Neural progenitor cell (in vitro differentiated cells): ENCODE measurements around the gene COL26A1. TPM values are rescaled to one million over a fixed set of nuclear protein-coding genes. Genes with fewer than 3 reads are reported as not detected.

Experiments used
- DNase-seq: peaks from one replicate; pipeline ENCODE4 v3.0.0-alpha.2; 2016; ENCODE audit warnings: low spot score
- H2AFZ ChIP-seq: fragments of 200-600 bp; sonication (generic); replicated peaks from 2 replicates; pipeline ENCODE4 v1.6.1; 2016; ENCODE audit warnings: antibody characterized with exemption
- H3F3A ChIP-seq: fragments of 200-600 bp; sonication (generic); 2 replicates; pipeline ENCODE4 v1.6.1; 2016; ENCODE audit warnings: antibody characterized with exemption, low read depth
- H3K27ac ChIP-seq: fragments of 200-600 bp; sonication (generic); 2 replicates; pipeline ENCODE4 v1.5.1; 2016; ENCODE audit warnings: mild to moderate bottlenecking
- H3K27me3 ChIP-seq: fragments of 200-600 bp; sonication (generic); 2 replicates; pipeline ENCODE4 v1.6.1; 2016; ENCODE audit warnings: mild to moderate bottlenecking, moderate library complexity
- H3K36me3 ChIP-seq: fragments of 200-600 bp; sonication (generic); 2 replicates; pipeline ENCODE4 v1.5.1; 2016
- H3K4me1 ChIP-seq: fragments of 200-600 bp; sonication (generic); 2 replicates; pipeline ENCODE4 v1.6.1; 2016; ENCODE audit warnings: mixed run types
- H3K4me2 ChIP-seq: fragments of 200-600 bp; sonication (generic); 2 replicates; pipeline ENCODE4 v1.6.1; 2016
- H3K4me3 ChIP-seq: fragments of 200-600 bp; sonication (generic); 2 replicates; pipeline ENCODE4 v1.5.1; 2016
- H3K79me2 ChIP-seq: fragments of 200-600 bp; sonication (generic); 2 replicates; pipeline ENCODE4 v1.6.1; 2016; ENCODE audit warnings: low read depth
- H3K9ac ChIP-seq: fragments of 200-600 bp; sonication (generic); 2 replicates; pipeline ENCODE4 v1.6.1; 2016
- H3K9me3 ChIP-seq: fragments of 200-600 bp; sonication (generic); 2 replicates; pipeline ENCODE4 v1.5.1; 2016; ENCODE audit warnings: low read depth
- H4K20me1 ChIP-seq: fragments of 200-600 bp; sonication (generic); 2 replicates; pipeline ENCODE4 v1.6.1; 2016; ENCODE audit warnings: low read depth
- H3K27ac Mint-ChIP-seq: 3 replicates; pipeline ENCODE4 v1.8.0; 2021; ENCODE audit warnings: mixed read lengths
- H3K27me3 Mint-ChIP-seq: 2 replicates; pipeline ENCODE4 v1.8.0; 2022; ENCODE audit warnings: low read depth, mild to moderate bottlenecking, inconsistent platforms, moderate library complexity, mixed read lengths; ENCODE audit not compliant: insufficient read depth
- H3K36me3 Mint-ChIP-seq: 3 replicates; pipeline ENCODE4 v1.8.0; 2021; ENCODE audit warnings: mixed read lengths
- H3K4me1 Mint-ChIP-seq: 3 replicates; pipeline ENCODE4 v1.8.0; 2021; ENCODE audit warnings: mixed read lengths
- H3K4me3 Mint-ChIP-seq: 3 replicates; pipeline ENCODE4 v1.8.0; 2021; ENCODE audit warnings: mild to moderate bottlenecking, moderate library complexity, mixed read lengths
- H3K9me3 Mint-ChIP-seq: 3 replicates; pipeline ENCODE4 v1.8.0; 2020; ENCODE audit warnings: mixed read lengths
- EZH2 ChIP-seq: fragments of 200-600 bp; sonication (generic); IDR thresholded peaks from 2 replicates; pipeline ENCODE4 v1.6.1; 2017; ENCODE audit warnings: antibody characterized with exemption, mild to moderate bottlenecking, moderate library complexity
- EZH2phosphoT487 ChIP-seq: fragments of 200-600 bp; sonication (generic); IDR thresholded peaks from 2 replicates; pipeline ENCODE4 v1.6.1; 2017; ENCODE audit warnings: antibody characterized with exemption
- total RNA-seq: library from RNA; depleted of rRNA; stranded (reverse); fragments of >200 nt; gene quantifications from 2 replicates; pipeline ENCODE4 v1.2.3, GENCODE V29; 2015; ENCODE audit warnings: low replicate concordance
- TF ChIP-seq, protein P1 (sequence below): fragments of 200-600 bp; sonication (generic); IDR thresholded peaks from 2 replicates; pipeline ENCODE4 v1.5.1; 2017; ENCODE audit warnings: antibody characterized with exemption, mild to moderate bottlenecking

COL26A1 gene
- total RNA-seq, 1 donor from 2014 or later = 26.7 TPM

DNA sequence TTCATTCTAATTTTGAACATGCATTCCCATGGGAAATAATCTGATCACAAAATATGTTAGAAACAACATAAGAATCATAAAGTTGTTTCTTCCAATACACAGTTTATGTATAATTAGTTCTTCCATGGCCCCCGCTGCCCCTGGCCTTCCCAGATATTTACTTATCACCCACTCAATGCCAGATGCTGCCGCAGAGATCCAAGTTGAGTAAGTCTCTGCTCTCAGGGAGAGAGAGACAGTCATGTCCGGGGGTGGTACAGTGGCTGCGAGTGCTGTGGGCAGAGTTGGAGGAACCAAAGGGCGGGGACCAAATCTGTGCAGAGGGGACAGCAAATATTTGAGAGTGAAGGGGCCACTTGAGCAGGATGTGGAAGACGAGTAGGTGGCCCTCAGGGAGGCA is 37.1 kb downstream of the COL26A1 start:
- H3K4me1 Mint-ChIP-seq = peaks cover 73% of the 10 kb centered on the region
- H2AFZ ChIP-seq = no peak overlapping the region
- peaks cover 3% of the 10 kb centered on the region for H4K20me1 ChIP-seq
- H3K36me3 ChIP-seq = no peaks in the 10 kb centered on the region
- H3K27ac ChIP-seq = peak overlapping the region; percentile 46
- no peaks in the 10 kb centered on the region for H3K27me3 ChIP-seq
- no peak overlapping the region for H3K4me3 ChIP-seq
- peaks cover 2% of the 10 kb centered on the region for H3K36me3 Mint-ChIP-seq
- no peak overlapping the region for H3K9ac ChIP-seq
- H3K27ac Mint-ChIP-seq = peak overlapping the region; percentile 71
- H3F3A ChIP-seq = peaks cover 55% of the 10 kb centered on the region
- TF ChIP-seq EZH2phosphoT487 (no peak), EZH2 (no peak)
- TF ChIP-seq, protein P1, sequence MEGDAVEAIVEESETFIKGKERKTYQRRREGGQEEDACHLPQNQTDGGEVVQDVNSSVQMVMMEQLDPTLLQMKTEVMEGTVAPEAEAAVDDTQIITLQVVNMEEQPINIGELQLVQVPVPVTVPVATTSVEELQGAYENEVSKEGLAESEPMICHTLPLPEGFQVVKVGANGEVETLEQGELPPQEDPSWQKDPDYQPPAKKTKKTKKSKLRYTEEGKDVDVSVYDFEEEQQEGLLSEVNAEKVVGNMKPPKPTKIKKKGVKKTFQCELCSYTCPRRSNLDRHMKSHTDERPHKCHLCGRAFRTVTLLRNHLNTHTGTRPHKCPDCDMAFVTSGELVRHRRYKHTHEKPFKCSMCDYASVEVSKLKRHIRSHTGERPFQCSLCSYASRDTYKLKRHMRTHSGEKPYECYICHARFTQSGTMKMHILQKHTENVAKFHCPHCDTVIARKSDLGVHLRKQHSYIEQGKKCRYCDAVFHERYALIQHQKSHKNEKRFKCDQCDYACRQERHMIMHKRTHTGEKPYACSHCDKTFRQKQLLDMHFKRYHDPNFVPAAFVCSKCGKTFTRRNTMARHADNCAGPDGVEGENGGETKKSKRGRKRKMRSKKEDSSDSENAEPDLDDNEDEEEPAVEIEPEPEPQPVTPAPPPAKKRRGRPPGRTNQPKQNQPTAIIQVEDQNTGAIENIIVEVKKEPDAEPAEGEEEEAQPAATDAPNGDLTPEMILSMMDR = no peak
- H3K4me1 ChIP-seq = peaks cover 36% of the 10 kb centered on the region
- no peak overlapping the region for H3K4me2 ChIP-seq
- H3K4me3 Mint-ChIP-seq = no peak overlapping the region
- peaks cover 26% of the 10 kb centered on the region for H3K79me2 ChIP-seq
- no peaks in the 10 kb centered on the region for H3K9me3 ChIP-seq
- peaks cover 3% of the 10 kb centered on the region for H3K27me3 Mint-ChIP-seq
- DNase-seq = no peak
- H3K9me3 Mint-ChIP-seq = no peaks in the 10 kb centered on the region

GRCh38 chr7:101400751-101401150 is 38.1 kb downstream of the COL26A1 start:
- peaks cover 3% of the 10 kb centered on the region for H3K27me3 Mint-ChIP-seq
- H3K4me1 ChIP-seq = peaks cover 27% of the 10 kb centered on the region
- H2AFZ ChIP-seq = no peak overlapping the region
- no peak overlapping the region for H3K4me3 ChIP-seq
- no peaks in the 10 kb centered on the region for H3K9me3 Mint-ChIP-seq
- peaks cover 70% of the 10 kb centered on the region for H3K4me1 Mint-ChIP-seq
- no peaks in the 10 kb centered on the region for H3K9me3 ChIP-seq
- H3K79me2 ChIP-seq = peaks cover 26% of the 10 kb centered on the region
- H3K36me3 ChIP-seq = no peaks in the 10 kb centered on the region
- H3K27ac ChIP-seq = peak overlapping the region; percentile 98
- no peak for DNase-seq
- no peaks in the 10 kb centered on the region for H3K27me3 ChIP-seq
- no peak for TF ChIP-seq EZH2
- TF ChIP-seq EZH2phosphoT487 = no peak
- TF ChIP-seq, protein P1 = no peak
- H3K36me3 Mint-ChIP-seq = peaks cover 2% of the 10 kb centered on the region
- H4K20me1 ChIP-seq = peaks cover 1% of the 10 kb centered on the region
- peak overlapping the region; percentile 42 for H3K27ac Mint-ChIP-seq
- no peak overlapping the region for H3K4me2 ChIP-seq
- no peak overlapping the region for H3K4me3 Mint-ChIP-seq
- peaks cover 45% of the 10 kb centered on the region for H3F3A ChIP-seq
- no peak overlapping the region for H3K9ac ChIP-seq

GRCh38 chr7:101401390-101402080 is 38.9 kb downstream of the COL26A1 start:
- Mint-ChIP-seq H3K4me3 (peak overlapping the region; percentile 41), H3K9me3 (no peaks in the 10 kb centered on the region), H3K27me3 (peaks cover 3% of the 10 kb centered on the region), H3K27ac (peak overlapping the region; percentile 98), H3K36me3 (peaks cover 2% of the 10 kb centered on the region), H3K4me1 (peaks cover 72% of the 10 kb centered on the region)
- no peak overlapping the region for H3K9ac ChIP-seq
- no peaks in the 10 kb centered on the region for H4K20me1 ChIP-seq
- no peaks in the 10 kb centered on the region for H3K36me3 ChIP-seq
- H3K4me1 ChIP-seq = peaks cover 26% of the 10 kb centered on the region
- peak overlapping the region; percentile 17 for H3K4me3 ChIP-seq
- no peaks in the 10 kb centered on the region for H3K9me3 ChIP-seq
- TF ChIP-seq, protein P1 = no peak
- no peak for TF ChIP-seq EZH2
- no peak for TF ChIP-seq EZH2phosphoT487
- peaks cover 44% of the 10 kb centered on the region for H3F3A ChIP-seq
- no peaks in the 10 kb centered on the region for H3K27me3 ChIP-seq
- H3K79me2 ChIP-seq = peaks cover 26% of the 10 kb centered on the region
- DNase-seq = no peak
- H3K27ac ChIP-seq = peak overlapping the region; percentile 98
- no peak overlapping the region for H2AFZ ChIP-seq
- H3K4me2 ChIP-seq = peak overlapping the region; percentile 72
